Lower leg skin (tissue), 3 donors: ENCODE results near the gene PPM1L.

Source experiments
- POLR2A ChIP-seq, 2 donors: fragments of 450-650 bp; IDR thresholded peaks; one replicate each; pipeline ENCODE4 v1.6.1; 2016 to 2017; ENCODE audit warnings: antibody characterized with exemption in 2 of 2, mild to moderate bottlenecking in 1 of 2, moderate library complexity in 1 of 2
- TF ChIP-seq, protein P1 (sequence below), 3 donors: fragments of 450-650 bp; IDR thresholded peaks; one replicate each; pipeline ENCODE4 v1.5.1; 2016; ENCODE audit warnings: antibody characterized with exemption in 3 of 3, mild to moderate bottlenecking in 3 of 3, moderate library complexity in 2 of 3

DNA sequence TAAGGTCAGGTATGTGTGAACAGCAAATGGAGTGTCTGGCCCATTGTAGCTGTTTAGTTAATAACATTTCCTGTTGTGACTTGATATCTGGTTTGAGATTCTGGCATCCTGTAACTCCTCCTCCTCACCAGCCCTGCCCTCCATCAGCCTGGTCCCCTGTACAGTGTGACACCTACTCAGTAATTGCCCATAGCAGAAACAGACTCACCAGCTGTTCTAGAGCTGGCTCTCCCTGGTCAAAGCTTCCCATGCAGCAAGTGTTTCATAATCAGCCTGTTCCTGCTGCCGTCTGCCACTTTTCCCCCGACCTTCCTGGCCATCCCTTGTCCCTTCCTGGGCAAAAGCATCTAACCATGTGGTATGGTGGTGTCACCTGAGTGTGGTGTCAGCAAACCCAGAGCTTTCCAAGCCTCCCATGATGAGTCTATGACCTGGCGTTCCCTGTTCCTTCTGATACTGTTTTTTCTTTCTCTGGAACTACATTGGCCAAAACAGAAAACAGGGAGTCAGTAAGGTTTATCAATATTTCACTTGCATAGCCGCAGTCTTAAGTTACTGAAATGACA, 293.7 kb downstream of the PPM1L start:
- TF ChIP-seq, protein P1, sequence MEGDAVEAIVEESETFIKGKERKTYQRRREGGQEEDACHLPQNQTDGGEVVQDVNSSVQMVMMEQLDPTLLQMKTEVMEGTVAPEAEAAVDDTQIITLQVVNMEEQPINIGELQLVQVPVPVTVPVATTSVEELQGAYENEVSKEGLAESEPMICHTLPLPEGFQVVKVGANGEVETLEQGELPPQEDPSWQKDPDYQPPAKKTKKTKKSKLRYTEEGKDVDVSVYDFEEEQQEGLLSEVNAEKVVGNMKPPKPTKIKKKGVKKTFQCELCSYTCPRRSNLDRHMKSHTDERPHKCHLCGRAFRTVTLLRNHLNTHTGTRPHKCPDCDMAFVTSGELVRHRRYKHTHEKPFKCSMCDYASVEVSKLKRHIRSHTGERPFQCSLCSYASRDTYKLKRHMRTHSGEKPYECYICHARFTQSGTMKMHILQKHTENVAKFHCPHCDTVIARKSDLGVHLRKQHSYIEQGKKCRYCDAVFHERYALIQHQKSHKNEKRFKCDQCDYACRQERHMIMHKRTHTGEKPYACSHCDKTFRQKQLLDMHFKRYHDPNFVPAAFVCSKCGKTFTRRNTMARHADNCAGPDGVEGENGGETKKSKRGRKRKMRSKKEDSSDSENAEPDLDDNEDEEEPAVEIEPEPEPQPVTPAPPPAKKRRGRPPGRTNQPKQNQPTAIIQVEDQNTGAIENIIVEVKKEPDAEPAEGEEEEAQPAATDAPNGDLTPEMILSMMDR (IDR thresholded peaks at IDR 0.05) = no peak
- no peak for TF ChIP-seq POLR2A (IDR thresholded peaks at IDR 0.05)
